OCI-LY3 (cell line): ENCODE results near the gene GAL3ST1.

Experiments used
- CTCF ChIP-seq: fragments of 200-600, 300-600 bp; sonication (generic); IDR thresholded peaks from 2 replicates; pipeline ENCODE4 v1.5.1; 2014; ENCODE audit warnings: antibody characterized with exemption, low read length, low read depth
- EZH2phosphoT487 ChIP-seq: fragments of 200-600 bp; shearing (Covaris generic); IDR thresholded peaks from 2 replicates; pipeline ENCODE4 v1.6.1; 2018; ENCODE audit warnings: antibody characterized with exemption, mixed run types, low read depth

- TF ChIP-seq CTCF (no peak), EZH2phosphoT487 (no peak)
These were observed 16.7 kb upstream of the GAL3ST1 start for GRCh38 chr22:30591191-30591587.
